Endodermal cell (in vitro differentiated cells): Measurements from ENCODE around the gene ADAMTS2. TPM values are rescaled to one million over a fixed set of nuclear protein-coding genes. Genes with fewer than 3 reads are reported as not detected.

ENCODE experiments used
- DNase-seq: peaks from one replicate; pipeline ENCODE4 v3.0.0-alpha.2; 2017
- H3K27ac ChIP-seq: 2 replicates; pipeline ENCODE4 v1.5.1; 2013; ENCODE audit warnings: mild to moderate bottlenecking, low read depth, low read length, moderate library complexity
- H3K27me3 ChIP-seq: 2 replicates; pipeline ENCODE4 v1.6.1; 2013; ENCODE audit warnings: mild to moderate bottlenecking, low read length, moderate library complexity; ENCODE audit not compliant: insufficient read depth, control insufficient read depth, poor library complexity, severe bottlenecking
- H3K36me3 ChIP-seq: 2 replicates; pipeline ENCODE4 v1.7.0; 2013; ENCODE audit warnings: mild to moderate bottlenecking, low read length, moderate library complexity; ENCODE audit not compliant: control insufficient read depth, insufficient read depth
- H3K4me1 ChIP-seq: one replicate; pipeline ENCODE4 v1.7.0; 2013; ENCODE audit warnings: low read length; ENCODE audit not compliant: control insufficient read depth, insufficient read depth
- H3K4me3 ChIP-seq: 2 replicates; pipeline ENCODE4 v1.5.1; 2013; ENCODE audit warnings: mild to moderate bottlenecking, low read length, moderate library complexity
- H3K9ac ChIP-seq: 2 replicates; pipeline ENCODE4 v1.6.1; 2013; ENCODE audit warnings: mild to moderate bottlenecking, low read length, moderate library complexity; ENCODE audit not compliant: poor library complexity, severe bottlenecking; ENCODE audit errors: extremely low read depth
- H3K9me3 ChIP-seq: 2 replicates; pipeline ENCODE4 v1.6.1; 2013; ENCODE audit warnings: mild to moderate bottlenecking, low read length, moderate library complexity; ENCODE audit not compliant: control insufficient read depth
- H3K27ac Mint-ChIP-seq: 2 replicates; pipeline ENCODE4 v1.8.0; 2020; ENCODE audit warnings: mixed read lengths
- H3K27me3 Mint-ChIP-seq: 2 replicates; pipeline ENCODE4 v1.8.0; 2021; ENCODE audit warnings: mild to moderate bottlenecking, mixed read lengths; ENCODE audit not compliant: insufficient read depth
- H3K36me3 Mint-ChIP-seq: 2 replicates; pipeline ENCODE4 v1.8.0; 2020; ENCODE audit warnings: low read depth, mixed read lengths
- H3K4me1 Mint-ChIP-seq: 2 replicates; pipeline ENCODE4 v1.8.0; 2020; ENCODE audit warnings: mixed read lengths
- H3K4me3 Mint-ChIP-seq: 2 replicates; pipeline ENCODE4 v1.8.0; 2020; ENCODE audit warnings: mild to moderate bottlenecking, moderate library complexity, mixed read lengths
- H3K9me3 Mint-ChIP-seq: 2 replicates; pipeline ENCODE4 v1.8.0; 2020; ENCODE audit warnings: mild to moderate bottlenecking, mixed read lengths
- WGBS, 2 experiments: methylation state at CpG; one replicate each; pipeline versions ENCODE4 v1.1.5 to v1.1.7; 2013; ENCODE audit warnings: missing lambda C conversion rate in 2 of 2, mixed read lengths in 1 of 2; ENCODE audit not compliant: insufficient coverage in 1 of 2, insufficient read length in 1 of 2; 5-methylcytosine and 5-hydroxymethylcytosine counted together
- total RNA-seq, 2 donors: library from RNA; stranded (reverse); fragmentation: NEBNext Ultra II Directional in 1 of 2; extraction: Animal tissue kit (Norgen Biotek cat#: 25700) in 1 of 2; gene quantifications; 2 replicates in 1 of 2; 3 replicates in 1 of 2; pipeline ENCODE4 v1.2.1, GENCODE V29; 2021
- TF ChIP-seq, protein P1 (sequence below): fragments of 200-600 bp; sonication (generic); conservative IDR thresholded peaks from 2 replicates; pipeline ENCODE4 v1.5.0; 2021; ENCODE audit warnings: antibody characterized with exemption, mild to moderate bottlenecking

Gene ADAMTS2
- total RNA-seq, 2 donors from 2014 or later: 1.2 to 2.6 TPM

GRCh38 chr5:179336126-179336870 is 9.0 kb downstream of the ADAMTS2 start:
- H3K36me3 Mint-ChIP-seq: no peaks in the 10 kb centered on the region

GRCh38 chr5:179333796-179334761 is 11.2 kb downstream of the ADAMTS2 start:
- Mint-ChIP-seq H3K9me3 (no peaks in the 10 kb centered on the region), H3K4me1 (peaks cover 5% of the 10 kb centered on the region), H3K36me3 (no peaks in the 10 kb centered on the region), H3K27me3 (peaks cover 4% of the 10 kb centered on the region), H3K4me3 (no peak overlapping the region), H3K27ac (no peak overlapping the region)
- H3K27me3 ChIP-seq: no peaks in the 10 kb centered on the region
- H3K4me3 ChIP-seq: no peak overlapping the region
- WGBS, 2 experiments: 85 to 93% methylated on average over 19 to 24 of the region's 24 CpGs
- TF ChIP-seq, protein P1, sequence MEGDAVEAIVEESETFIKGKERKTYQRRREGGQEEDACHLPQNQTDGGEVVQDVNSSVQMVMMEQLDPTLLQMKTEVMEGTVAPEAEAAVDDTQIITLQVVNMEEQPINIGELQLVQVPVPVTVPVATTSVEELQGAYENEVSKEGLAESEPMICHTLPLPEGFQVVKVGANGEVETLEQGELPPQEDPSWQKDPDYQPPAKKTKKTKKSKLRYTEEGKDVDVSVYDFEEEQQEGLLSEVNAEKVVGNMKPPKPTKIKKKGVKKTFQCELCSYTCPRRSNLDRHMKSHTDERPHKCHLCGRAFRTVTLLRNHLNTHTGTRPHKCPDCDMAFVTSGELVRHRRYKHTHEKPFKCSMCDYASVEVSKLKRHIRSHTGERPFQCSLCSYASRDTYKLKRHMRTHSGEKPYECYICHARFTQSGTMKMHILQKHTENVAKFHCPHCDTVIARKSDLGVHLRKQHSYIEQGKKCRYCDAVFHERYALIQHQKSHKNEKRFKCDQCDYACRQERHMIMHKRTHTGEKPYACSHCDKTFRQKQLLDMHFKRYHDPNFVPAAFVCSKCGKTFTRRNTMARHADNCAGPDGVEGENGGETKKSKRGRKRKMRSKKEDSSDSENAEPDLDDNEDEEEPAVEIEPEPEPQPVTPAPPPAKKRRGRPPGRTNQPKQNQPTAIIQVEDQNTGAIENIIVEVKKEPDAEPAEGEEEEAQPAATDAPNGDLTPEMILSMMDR: no peak
- H3K27ac ChIP-seq: no peak overlapping the region
- H3K9me3 ChIP-seq: no peaks in the 10 kb centered on the region
- DNase-seq: no peak
- H3K9ac ChIP-seq: no peak overlapping the region
- no peaks in the 10 kb centered on the region for H3K36me3 ChIP-seq
- no peaks in the 10 kb centered on the region for H3K4me1 ChIP-seq

More at GRCh38 chr5:179336126-179336870, 9.0 kb downstream of the ADAMTS2 start:
- H3K27ac Mint-ChIP-seq: no peak overlapping the region
- H3K4me3 ChIP-seq: no peak overlapping the region
- TF ChIP-seq, protein P1: no peak
- no peaks in the 10 kb centered on the region for H3K4me1 ChIP-seq
- H3K9me3 ChIP-seq: no peaks in the 10 kb centered on the region
- peaks cover 5% of the 10 kb centered on the region for H3K4me1 Mint-ChIP-seq
- 86 to 88% methylated on average over 25 to 36 of the region's 36 CpGs for WGBS, 2 experiments
- no peaks in the 10 kb centered on the region for H3K27me3 ChIP-seq
- no peak overlapping the region for H3K9ac ChIP-seq
- no peaks in the 10 kb centered on the region for H3K9me3 Mint-ChIP-seq
- DNase-seq: no peak
- H3K4me3 Mint-ChIP-seq: no peak overlapping the region
- no peak overlapping the region for H3K27ac ChIP-seq
- H3K27me3 Mint-ChIP-seq: peaks cover 13% of the 10 kb centered on the region
- H3K36me3 ChIP-seq: no peaks in the 10 kb centered on the region

GRCh38 chr5:179332741-179333290 is 12.4 kb downstream of the ADAMTS2 start:
- Mint-ChIP-seq H3K4me1 (peaks cover 5% of the 10 kb centered on the region), H3K27ac (no peak overlapping the region), H3K4me3 (no peak overlapping the region), H3K36me3 (no peaks in the 10 kb centered on the region), H3K9me3 (no peaks in the 10 kb centered on the region), H3K27me3 (peaks cover 10% of the 10 kb centered on the region)
- Histone ChIP-seq H3K27ac (no peak overlapping the region), H3K4me1 (no peaks in the 10 kb centered on the region), H3K27me3 (no peaks in the 10 kb centered on the region), H3K9ac (no peak overlapping the region), H3K36me3 (no peaks in the 10 kb centered on the region), H3K4me3 (no peak overlapping the region), H3K9me3 (no peaks in the 10 kb centered on the region)
- no peak for DNase-seq
- WGBS, 2 experiments: 85 to 89% methylated on average over 8 to 13 of the region's 13 CpGs
- TF ChIP-seq, protein P1: no peak
